A673 (cell line): ENCODE data around the gene NAXD. TPM values are rescaled to one million over a fixed set of nuclear protein-coding genes. Genes with fewer than 3 reads are reported as not detected.
A peak's percentile ranks its signal among the peaks of the same experiment; 100 is the strongest.

Experiments
- BruUV-seq: library from RNA; stranded (reverse); fragments of 400-500 nt; replicated peaks from 2 replicates; lab custom pipeline; 2021; lab: Mats Ljungman, UMichigan
- CTCF ChIA-PET: fragments of 300-600 bp; sonication (Branson Sonifier 250); formaldehyde crosslinking; loops from one replicate; lab custom pipeline; 2022; ENCODE audit warnings: antibody characterized with exemption; lab: Charles Lee
- POLR2A ChIA-PET: fragments of 300-600 bp; sonication (Branson Sonifier 250); formaldehyde crosslinking; loops from one replicate; lab custom pipeline; 2022; ENCODE audit warnings: antibody characterized with exemption; ENCODE audit not compliant: low non-redundant PET; lab: Charles Lee
- DNase-seq: peaks from one replicate; pipeline ENCODE4 v3.0.0-alpha.2; 2015; ENCODE audit warnings: low spot score
- H3K27ac ChIP-seq: fragments of 200-600 bp; sonication (generic); 2 replicates; pipeline ENCODE4 v1.5.1; 2016; ENCODE audit warnings: mixed run types, low read depth, mild to moderate bottlenecking, mixed read lengths, antibody characterized with exemption, low read length; ENCODE audit not compliant: poor library complexity, severe bottlenecking
- H3K27me3 ChIP-seq: fragments of 200-600 bp; sonication (generic); replicated peaks from 2 replicates; pipeline ENCODE4 v1.6.1; 2017; ENCODE audit warnings: mixed run types, low read depth, mild to moderate bottlenecking, mixed read lengths, antibody characterized with exemption, low read length; ENCODE audit not compliant: insufficient read depth, poor library complexity
- H3K36me3 ChIP-seq: fragments of 200-600 bp; sonication (generic); 2 replicates; pipeline ENCODE4 v1.6.1; 2016; ENCODE audit warnings: mixed run types, mild to moderate bottlenecking, mixed read lengths, antibody characterized with exemption, low read length; ENCODE audit not compliant: insufficient read depth, poor library complexity, severe bottlenecking
- H3K4me1 ChIP-seq: fragments of 200-600 bp; sonication (generic); 2 replicates; pipeline ENCODE4 v1.6.1; 2017; ENCODE audit warnings: mixed run types, mild to moderate bottlenecking, mixed read lengths, antibody characterized with exemption, low read length; ENCODE audit not compliant: insufficient read depth, poor library complexity, severe bottlenecking
- H3K4me3 ChIP-seq: fragments of 200-600 bp; sonication (generic); 2 replicates; pipeline ENCODE4 v1.5.1; 2016; ENCODE audit warnings: low read depth, mixed run types, mild to moderate bottlenecking, mixed read lengths, low read length; ENCODE audit not compliant: poor library complexity, severe bottlenecking
- H3K9me3 ChIP-seq: fragments of 200-600 bp; sonication (generic); 2 replicates; pipeline ENCODE4 v1.6.1; 2016; ENCODE audit warnings: mixed run types, low read depth, mild to moderate bottlenecking, mixed read lengths, antibody characterized with exemption, low read length; ENCODE audit not compliant: poor library complexity, severe bottlenecking
- EZH2 ChIP-seq: fragments of 200-600 bp; sonication (generic); IDR thresholded peaks from 2 replicates; pipeline ENCODE4 v1.6.1; 2017; ENCODE audit warnings: borderline replicate concordance, low read depth, mild to moderate bottlenecking, mixed read lengths, antibody characterized with exemption, low read length; ENCODE audit not compliant: poor library complexity, severe bottlenecking
- intact Hi-C: fragments of 100-400 bp; cut with micrococcal nuclease; formaldehyde crosslinking; loops from one replicate; pipeline ENCODE4 v1.10.0; 2022; ENCODE audit not compliant: unreplicated experiment
- total RNA-seq: library from RNA; stranded (reverse); gene quantifications from 2 replicates; pipeline ENCODE4 v1.2.3, GENCODE V29; 2021
- TF ChIP-seq, protein P1 (sequence below): fragments of 300-800, 200-600 bp; sonication (generic); conservative IDR thresholded peaks from 2 replicates; pipeline ENCODE4 v1.5.1; 2017; ENCODE audit warnings: low read depth, mild to moderate bottlenecking, antibody characterized with exemption, low read length, moderate library complexity, mixed read lengths

Gene NAXD
- total RNA-seq, 1 experiment from 2014 or later = 27.9 TPM

DNA sequence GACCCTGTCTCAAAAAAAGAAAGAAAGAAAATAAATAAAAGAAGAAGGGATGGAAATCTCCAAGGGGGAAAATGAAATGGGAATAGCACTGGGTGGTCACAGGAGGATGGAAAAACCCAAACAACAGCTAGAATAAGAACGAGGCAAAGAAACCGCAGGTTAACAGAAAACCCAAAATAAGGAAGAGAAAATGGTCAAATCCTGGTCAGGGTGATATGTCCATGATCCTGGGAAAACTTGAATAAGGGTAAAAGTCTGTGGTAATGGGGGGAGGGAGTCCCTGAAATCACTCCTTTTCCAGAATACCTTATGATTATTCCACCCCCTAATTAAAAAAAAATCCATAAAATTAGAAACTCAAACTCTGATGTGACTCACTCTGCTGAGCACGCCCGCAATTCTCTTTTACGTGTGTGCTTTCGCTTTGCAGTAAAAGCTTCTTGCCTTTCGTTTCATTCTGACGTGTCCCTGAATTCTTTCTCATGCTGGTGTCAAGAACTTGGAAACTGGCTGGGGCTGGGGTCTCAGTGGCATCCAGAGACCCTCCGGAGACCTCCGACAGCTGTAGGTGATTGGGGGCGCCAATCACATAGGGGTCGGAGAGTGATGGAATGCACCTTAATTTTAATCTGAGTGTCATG is 4.3 kb upstream of the NAXD start:
- Histone ChIP-seq H3K27me3 (no peaks in the 10 kb centered on the region), H3K27ac (no peak overlapping the region), H3K4me3 (peak overlapping the region; percentile 22), H3K9me3 (no peaks in the 10 kb centered on the region), H3K36me3 (no peaks in the 10 kb centered on the region), H3K4me1 (no peaks in the 10 kb centered on the region)
- CTCF ChIA-PET = no interaction called here
- intact Hi-C loops = no loop called here
- POLR2A ChIA-PET = no interaction called here
- DNase-seq = peak; percentile 22
- no TSS peak for BruUV-seq
- TF ChIP-seq EZH2 = no peak
- TF ChIP-seq, protein P1, sequence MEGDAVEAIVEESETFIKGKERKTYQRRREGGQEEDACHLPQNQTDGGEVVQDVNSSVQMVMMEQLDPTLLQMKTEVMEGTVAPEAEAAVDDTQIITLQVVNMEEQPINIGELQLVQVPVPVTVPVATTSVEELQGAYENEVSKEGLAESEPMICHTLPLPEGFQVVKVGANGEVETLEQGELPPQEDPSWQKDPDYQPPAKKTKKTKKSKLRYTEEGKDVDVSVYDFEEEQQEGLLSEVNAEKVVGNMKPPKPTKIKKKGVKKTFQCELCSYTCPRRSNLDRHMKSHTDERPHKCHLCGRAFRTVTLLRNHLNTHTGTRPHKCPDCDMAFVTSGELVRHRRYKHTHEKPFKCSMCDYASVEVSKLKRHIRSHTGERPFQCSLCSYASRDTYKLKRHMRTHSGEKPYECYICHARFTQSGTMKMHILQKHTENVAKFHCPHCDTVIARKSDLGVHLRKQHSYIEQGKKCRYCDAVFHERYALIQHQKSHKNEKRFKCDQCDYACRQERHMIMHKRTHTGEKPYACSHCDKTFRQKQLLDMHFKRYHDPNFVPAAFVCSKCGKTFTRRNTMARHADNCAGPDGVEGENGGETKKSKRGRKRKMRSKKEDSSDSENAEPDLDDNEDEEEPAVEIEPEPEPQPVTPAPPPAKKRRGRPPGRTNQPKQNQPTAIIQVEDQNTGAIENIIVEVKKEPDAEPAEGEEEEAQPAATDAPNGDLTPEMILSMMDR = no peak

DNA sequence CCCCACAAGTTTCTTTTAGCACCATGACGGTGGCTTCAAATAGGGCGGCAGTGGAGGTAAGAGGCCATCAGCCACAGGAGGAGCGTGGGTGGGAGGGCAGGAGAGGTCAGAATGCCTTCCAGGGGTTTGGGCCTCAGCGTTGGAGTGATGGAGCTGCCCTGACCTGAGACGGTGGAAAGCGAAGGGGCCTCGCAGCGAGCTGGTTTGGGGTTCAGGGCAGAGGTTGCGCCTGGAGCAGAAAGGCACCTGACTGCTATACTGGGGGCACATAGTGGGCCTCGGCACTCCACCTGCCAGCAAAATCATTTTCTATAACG is 382 bp upstream of the NAXD start:
- peak overlapping the region; percentile 83 for H3K27ac ChIP-seq
- H3K27me3 ChIP-seq = no peaks in the 10 kb centered on the region
- H3K36me3 ChIP-seq = no peaks in the 10 kb centered on the region
- H3K4me3 ChIP-seq = peak overlapping the region; percentile 94
- intact Hi-C loops = no loop called here
- peaks cover 11% of the 10 kb centered on the region for H3K4me1 ChIP-seq
- TSS peak; percentile 92 for BruUV-seq
- H3K9me3 ChIP-seq = no peaks in the 10 kb centered on the region
- POLR2A ChIA-PET = no interaction called here
- DNase-seq = no peak
- CTCF ChIA-PET = interaction anchor here (0.8 kb wide), 1 partner anchor 22 kb away, joined by 3 read pairs; no protein-coding TSS in a partner anchor
- no peak for TF ChIP-seq EZH2
- TF ChIP-seq, protein P1 = no peak

GRCh38 chr13:110616103-110617101 is 1.1 kb downstream of the NAXD start:
- Histone ChIP-seq H3K9me3 (no peaks in the 10 kb centered on the region), H3K27ac (peak overlapping the region; percentile 83), H3K4me3 (peak overlapping the region; percentile 94), H3K27me3 (no peaks in the 10 kb centered on the region), H3K4me1 (peaks cover 11% of the 10 kb centered on the region), H3K36me3 (no peaks in the 10 kb centered on the region)
- POLR2A ChIA-PET = no interaction called here
- intact Hi-C loops = no loop called here
- TSS peak; percentile 38 for BruUV-seq
- DNase-seq = peak; percentile 27
- TF ChIP-seq, protein P1 = peak; percentile 28; the same call in 1 of the 2 replicates
- no peak for TF ChIP-seq EZH2
- CTCF ChIA-PET = no interaction called here
